Activated T-helper 9 cell treated with anti-CD3 and anti-CD28 coated beads, Interleukin-2, amount 50 U/mL, for 16 hours (primary cell): ENCODE measurements around the gene METTL25.
A peak's percentile ranks its signal among the peaks of the same experiment; 100 is the strongest.
"Not testable (repeated sequence)": the region's sequence is repeated elsewhere in the genome, so short reads cannot be mapped to it uniquely, and the experiment has no call there.

Experiments
- DNase-seq: peaks from one replicate; pipeline ENCODE4 v3.0.0-alpha.2; 2020; ENCODE audit warnings: low read depth

The METTL25 gene

DNA sequence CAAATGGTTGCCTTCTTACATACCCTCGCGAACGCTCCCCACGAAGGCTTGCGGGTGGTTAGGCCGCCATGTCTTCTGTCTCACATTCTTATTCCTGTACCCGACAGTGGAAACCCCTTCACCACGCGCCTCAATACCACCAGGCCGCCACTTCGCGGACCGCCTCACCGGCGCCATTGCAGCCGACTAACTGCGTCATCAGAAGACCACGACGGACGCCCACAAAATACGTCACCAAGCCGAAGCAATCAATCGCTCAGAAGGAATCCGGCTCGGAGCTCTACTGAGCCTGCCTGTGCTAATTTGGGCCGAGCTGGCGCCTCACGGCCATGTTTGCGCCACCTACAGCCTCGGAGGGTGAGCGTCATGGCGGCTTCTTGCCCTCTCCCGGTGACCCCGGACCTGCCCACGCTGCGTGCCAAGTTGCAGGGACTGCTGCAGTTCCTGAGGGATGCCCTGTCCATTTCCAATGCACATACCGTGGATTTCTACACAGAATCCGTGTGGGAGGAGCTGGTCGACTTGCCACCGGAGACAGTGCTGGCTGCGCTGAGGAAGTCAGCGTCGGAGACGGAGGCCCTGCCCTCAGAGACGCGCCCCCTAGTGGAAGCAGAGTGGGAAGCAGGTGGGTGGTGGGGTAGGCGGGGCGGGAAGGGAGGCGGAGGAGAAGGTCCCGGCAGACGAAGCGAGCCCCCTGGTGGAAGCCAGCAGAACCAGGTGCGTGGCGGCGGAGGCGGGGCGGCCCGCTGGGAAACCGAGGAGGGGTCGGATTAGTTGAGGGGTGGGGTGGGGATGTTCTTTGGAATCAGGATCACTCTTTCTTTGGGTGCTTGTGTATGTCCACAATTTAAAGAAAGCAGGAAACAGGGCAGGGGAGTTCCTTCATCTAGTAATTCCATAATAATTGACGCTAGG lies at the start of gene METTL25, which contains the start of gene CCDC59:
TSS of gene METTL25 (plus strand) at position 330 of the 915 bp plus-strand sequence. CDS start at position 367, 37 bp downstream.
TSS of gene CCDC59 (minus strand) at position 188 of the 915 bp plus-strand sequence. CDS start at position 177, 11 bp downstream.
- peak; percentile 96 for DNase-seq

- DNase-seq, result no peak
Measured at GRCh38 chr12:82314406-82314892, 43.9 kb upstream of the METTL25 start.

DNA sequence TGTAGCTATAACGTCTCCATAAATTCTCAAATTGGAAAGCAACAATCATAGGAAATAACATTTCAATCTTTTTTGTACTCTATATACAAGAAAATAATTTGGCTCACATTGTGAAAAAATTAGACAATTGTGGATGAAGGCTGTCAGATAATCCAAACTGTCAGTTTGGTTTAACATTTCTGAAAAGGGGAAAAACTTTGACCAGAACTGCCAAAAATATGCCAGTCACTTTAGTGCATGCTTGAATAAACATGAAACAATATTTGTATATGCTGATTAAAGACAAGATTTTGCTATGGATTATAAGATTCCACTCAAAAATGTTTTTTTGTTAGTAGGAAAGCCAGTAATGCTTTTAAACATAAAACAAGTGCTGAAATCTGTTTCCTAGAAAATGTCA lies 39.1 kb upstream of the METTL25 start:
- no peak for DNase-seq

GRCh38 chr12:82325540-82326336 lies 32.6 kb upstream of the METTL25 start:
- DNase-seq, result no peak

DNA sequence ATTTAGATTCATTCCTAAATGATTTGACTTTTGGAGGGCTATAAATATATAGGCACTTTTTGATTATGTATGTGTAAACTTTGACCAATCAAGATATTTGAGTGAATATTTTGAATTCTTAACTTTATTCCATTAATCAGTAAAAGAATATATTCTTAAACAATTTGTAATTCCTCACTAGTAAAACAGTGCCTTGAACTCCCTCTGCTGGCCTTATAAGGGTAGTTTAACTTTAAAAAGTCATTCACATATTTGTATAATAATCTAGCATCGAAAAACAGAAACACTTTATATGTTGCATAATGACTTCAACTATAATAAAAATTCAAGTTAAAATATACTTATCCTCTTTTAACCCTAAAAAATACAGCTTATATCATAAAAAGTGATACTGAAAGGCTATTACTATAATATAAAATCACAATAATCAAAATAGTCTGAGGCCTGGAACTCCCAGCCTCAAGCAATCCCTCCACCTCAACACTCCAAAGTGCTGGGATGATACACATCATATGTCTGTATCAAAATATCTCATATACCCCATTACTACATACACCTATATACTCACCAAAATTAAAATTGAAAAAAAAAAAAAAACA lies 31.3 kb upstream of the METTL25 start:
- no peak for DNase-seq

DNA sequence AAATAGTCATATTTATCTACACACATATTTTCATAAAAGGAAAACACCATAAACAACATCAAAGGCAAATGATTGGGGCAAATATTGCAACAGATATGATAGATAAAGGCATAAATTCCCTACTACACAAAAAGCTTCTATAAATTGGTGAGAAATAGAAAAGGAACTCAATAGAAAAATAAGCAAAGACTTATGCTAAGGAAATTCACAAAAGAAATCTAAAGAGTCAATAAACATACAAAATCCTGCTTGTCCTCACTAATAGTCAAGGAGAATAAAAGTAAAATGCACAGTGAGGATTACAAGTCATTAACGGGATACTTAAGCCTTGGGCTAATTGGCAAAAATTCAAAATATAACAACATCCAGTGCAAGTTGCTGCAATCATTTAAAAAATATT lies 30.5 kb upstream of the METTL25 start:
- no peak for DNase-seq

GRCh38 chr12:82329508-82329907 lies 28.8 kb upstream of the METTL25 start:
- no peak for DNase-seq

- DNase-seq, result no peak
Measured at GRCh38 chr12:82350161-82350560, 8.2 kb upstream of the METTL25 start.

GRCh38 chr12:82351390-82351789 lies 6.9 kb upstream of the METTL25 start:
- DNase-seq, result no peak

DNA sequence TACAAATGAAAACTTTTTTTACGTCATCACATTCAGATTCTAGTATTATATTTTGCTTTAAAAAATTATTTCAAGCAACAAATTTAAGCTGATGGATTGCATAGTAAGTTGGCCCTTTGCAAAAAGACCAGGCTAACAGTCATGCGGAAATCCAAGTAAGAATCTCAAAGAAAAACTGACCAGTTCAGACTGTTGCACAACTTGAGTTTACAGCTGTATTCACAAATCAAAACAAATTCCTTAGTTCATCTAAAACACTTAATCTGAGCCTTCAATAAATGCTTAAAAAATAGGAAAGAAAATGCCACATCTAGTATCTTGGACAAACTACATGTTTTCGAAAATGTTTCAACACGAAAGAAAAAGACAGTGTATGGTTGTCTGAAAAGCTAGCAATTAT lies 989 bp upstream of the METTL25 start:
- DNase-seq, result no peak

DNA sequence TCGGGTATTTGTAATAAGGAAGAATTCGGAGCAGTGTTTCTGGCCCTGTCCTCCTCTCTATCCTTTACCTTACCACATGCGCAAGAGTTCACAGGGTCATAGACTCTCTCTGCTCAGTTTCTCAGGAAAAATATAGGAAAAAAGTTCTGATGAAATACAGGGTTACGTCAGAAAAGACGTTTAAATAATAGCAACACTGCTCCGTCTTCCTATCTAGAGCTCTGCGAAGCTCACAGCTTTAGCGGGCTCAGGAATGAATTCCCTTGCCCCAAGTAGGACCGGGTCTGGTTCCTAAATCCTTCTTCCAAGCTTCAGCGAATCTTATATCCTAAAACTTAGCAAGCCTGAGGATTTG lies 507 bp upstream of the METTL25 start:
- no peak for DNase-seq

GRCh38 chr12:82359115-82359478 lies 768 bp downstream of the METTL25 start:
- no peak for DNase-seq

GRCh38 chr12:82360834-82361233 lies 2.5 kb downstream of the METTL25 start:
- not testable (repeated sequence) for DNase-seq

DNA sequence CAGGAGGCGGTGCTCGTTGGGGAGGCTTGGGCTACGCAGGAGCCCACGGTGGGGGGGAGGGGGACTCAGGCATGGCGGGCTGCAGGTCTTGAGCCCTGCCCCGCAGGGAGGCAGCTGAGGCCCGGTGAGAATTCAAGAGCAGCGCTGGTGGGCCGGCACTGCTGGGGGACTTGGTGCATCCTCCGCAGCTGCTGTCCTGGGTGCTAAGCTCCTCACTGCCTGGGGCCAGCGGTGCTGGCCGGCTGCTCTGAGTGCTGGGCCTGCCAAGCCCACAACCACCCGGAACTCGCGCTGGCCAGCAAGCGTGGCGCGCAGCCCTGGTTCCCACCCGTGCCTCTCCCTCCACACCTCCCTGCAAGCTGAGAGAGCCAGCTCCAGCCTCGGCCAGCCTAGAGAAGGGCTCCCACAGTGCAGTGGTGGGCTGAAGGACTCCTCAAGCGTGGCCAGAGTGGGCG lies 3.2 kb downstream of the METTL25 start:
- no peak for DNase-seq

DNA sequence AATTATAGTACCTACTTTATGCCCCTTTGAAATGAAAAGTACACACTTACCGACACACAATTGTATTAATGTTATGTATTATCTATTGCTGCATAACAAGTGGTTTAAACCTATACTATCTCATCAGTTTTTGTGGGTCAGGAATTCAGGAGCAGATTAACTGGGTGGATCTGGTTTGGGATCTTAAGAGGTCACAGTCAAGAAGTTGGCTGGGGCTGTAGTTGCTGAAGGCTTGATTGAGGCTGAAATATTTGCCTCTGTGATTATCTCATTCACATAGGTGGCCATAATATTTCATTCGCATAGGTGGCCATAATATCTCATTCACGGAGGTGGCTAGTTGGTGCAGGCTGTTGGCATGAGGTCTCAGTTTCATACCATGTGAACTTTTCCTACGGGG lies 5.7 kb downstream of the METTL25 start:
- DNase-seq, result no peak

DNA sequence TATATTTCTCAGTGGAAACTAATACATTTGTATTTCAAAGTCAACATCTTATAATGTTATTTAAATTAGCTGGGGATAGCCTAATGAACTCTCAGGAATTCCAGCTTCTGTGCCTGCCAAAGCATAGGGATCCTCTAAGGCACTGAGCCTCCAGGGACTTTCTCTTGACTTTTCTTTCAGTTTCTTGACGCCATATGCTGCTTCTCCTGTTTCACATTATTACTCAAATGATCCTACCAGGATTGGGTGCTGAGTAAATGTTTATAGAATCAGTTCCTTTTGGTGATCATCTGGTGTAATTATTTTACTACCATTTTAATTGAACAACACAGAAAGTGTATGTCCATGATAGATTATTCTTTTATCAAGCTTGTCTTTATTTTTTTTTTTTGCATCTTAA lies 7.9 kb downstream of the METTL25 start:
- DNase-seq, result no peak

GRCh38 chr12:82375201-82375600 lies 16.9 kb downstream of the METTL25 start:
- DNase-seq, result no peak

GRCh38 chr12:82378997-82379396 lies 20.7 kb downstream of the METTL25 start:
- no peak for DNase-seq

GRCh38 chr12:82383930-82384552 lies 25.7 kb downstream of the METTL25 start:
- no peak for DNase-seq

- no peak for DNase-seq
Measured at GRCh38 chr12:82398879-82399278, 40.5 kb downstream of the METTL25 start.

DNA sequence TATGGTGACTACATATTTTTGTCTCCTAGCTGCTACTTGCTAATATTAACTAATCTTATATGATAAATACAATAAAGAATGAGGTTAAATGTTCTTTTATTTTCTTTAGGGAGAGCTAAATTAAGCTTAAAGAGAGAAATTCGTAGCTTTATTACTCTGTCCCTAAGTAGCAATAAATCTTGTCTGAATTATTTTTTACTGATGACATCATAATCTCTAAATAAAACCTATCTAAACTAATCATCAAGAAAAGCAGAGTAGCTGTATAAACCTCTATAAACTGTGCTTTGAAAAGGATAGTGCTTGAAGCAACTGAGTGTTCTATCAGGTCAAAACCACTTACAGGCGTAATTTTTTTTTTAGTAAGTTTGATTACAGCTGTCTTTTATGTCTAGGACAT lies 42.5 kb downstream of the METTL25 start:
- no peak for DNase-seq

GRCh38 chr12:82406651-82407050 lies 48.3 kb downstream of the METTL25 start:
- no peak for DNase-seq
